ENCODE results near the gene SYTL4.

DNA sequence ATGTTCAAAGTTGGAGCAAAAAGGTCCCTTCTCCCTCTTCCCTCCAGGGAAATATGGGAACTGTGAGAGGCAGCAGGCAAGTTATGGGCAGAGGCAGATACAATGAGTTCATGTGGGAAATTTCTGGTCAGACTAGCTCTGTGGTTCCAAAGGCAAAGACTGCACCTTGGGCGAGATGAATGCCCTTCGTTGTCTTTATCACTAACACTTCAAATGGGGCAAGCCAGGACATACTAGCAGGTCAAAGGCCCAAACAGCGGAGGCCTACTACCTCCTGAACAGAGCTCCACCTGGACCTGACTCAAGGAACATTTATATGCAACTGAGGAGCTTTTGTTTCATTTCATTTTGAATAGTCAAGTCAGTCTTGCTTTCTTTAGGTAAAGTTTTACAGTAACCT is 59.0 kb downstream of the SYTL4 start:
- TF ChIP-seq EZH2phosphoT487 (IDR thresholded peaks at IDR 0.05; ENCODE audit: borderline replicate concordance, low read length) (no peak), CTCF (IDR thresholded peaks at IDR 0.05; ENCODE audit: low read depth, low read length, poor library complexity, severe bottlenecking) (no peak)
